ENCODE measurements around the gene TNP2. TPM values are rescaled to one million over a fixed set of nuclear protein-coding genes. Genes with fewer than 3 reads are reported as not detected.

The TNP2 gene
- polyA plus RNA-seq, 1 of the 3 experiments (the other 2 are of a cell fraction): not detected

GRCh38 chr16:11245222-11245737, 23.8 kb downstream of the TNP2 start:
- POLR2A ChIA-PET: no interaction called here
- no peaks in the 10 kb centered on the region for H3K4me1 ChIP-seq (ENCODE audit: control insufficient read depth in 1 of 2, insufficient read depth in 2 of 2, low read depth in 1 of 2, low read length in 1 of 2)

More at GRCh38 chr16:11245222-11245737, 23.8 kb downstream of the TNP2 start:
- H3K4me2 ChIP-seq: no peak overlapping the region
- H4K20me1 ChIP-seq (ENCODE audit: insufficient read depth): no peaks in the 10 kb centered on the region
- no peak overlapping the region for H3K4me3 ChIP-seq (ENCODE audit: low read depth in 2 of 2, low read length in 1 of 2)
- H3K36me3 ChIP-seq (replicated peaks in 1 of 2; ENCODE audit: control insufficient read depth in 1 of 2, insufficient read depth in 2 of 2, low read length in 1 of 2): no peaks in the 10 kb centered on the region
- H3F3A ChIP-seq (replicated peaks; ENCODE audit: insufficient read depth): no peaks in the 10 kb centered on the region
- DNase-seq: no peak
- no peaks in the 10 kb centered on the region for H3K79me2 ChIP-seq (ENCODE audit: insufficient read depth)
- CTCF ChIA-PET: interaction anchor here (0.7 to 2.3 kb wide), 3 partner anchors 10 to 281 kb away, joined by 3 to 13 read pairs (median 3); partner anchors contain the start of gene SOCS1
- no peak overlapping the region for H2AFZ ChIP-seq (ENCODE audit: low read depth)
- no peaks in the 10 kb centered on the region for H3K9me2 ChIP-seq
- no peaks in the 10 kb centered on the region for H3K9me3 ChIP-seq
- TF ChIP-seq PBX3 (IDR thresholded peaks at IDR 0.05): no peak
- TF ChIP-seq YY1 (IDR thresholded peaks at IDR 0.05; ENCODE audit: low read depth): no peak
- no peak for TF ChIP-seq IRF3 (IDR thresholded peaks at IDR 0.05; ENCODE audit: low read depth, low read length)
- TF ChIP-seq EZH2phosphoT487 (IDR thresholded peaks at IDR 0.05; ENCODE audit: borderline replicate concordance, low read depth): no peak
- no peak for TF ChIP-seq POLR2AphosphoS5 (IDR thresholded peaks at IDR 0.05; ENCODE audit: low read depth, low read length)
- TF ChIP-seq ZBTB33 (IDR thresholded peaks at IDR 0.05; ENCODE audit: borderline replicate concordance, low read depth): no peak
- no peak for TF ChIP-seq CHD2 (IDR thresholded peaks at IDR 0.05; ENCODE audit: low read length, partially characterized antibody)
- TF ChIP-seq JUND (IDR thresholded peaks at IDR 0.05): no peak
- no peak for TF ChIP-seq REST (IDR thresholded peaks at IDR 0.05; ENCODE audit: low read depth, low read length)
- TF ChIP-seq RFX5 (IDR thresholded peaks at IDR 0.05; ENCODE audit: low read length): no peak
- H3K27ac ChIP-seq (ENCODE audit: low read depth in 2 of 2, low read length in 1 of 2): no peak overlapping the region
- H3K9ac ChIP-seq: no peak overlapping the region
- WGBS (ENCODE audit: low lambda C conversion rate): 73% methylated on average over 5 of the region's 5 CpGs
- H3K27me3 ChIP-seq (ENCODE audit: insufficient read depth): no peaks in the 10 kb centered on the region

All from SK-N-SH (cell line).